Testis (tissue), 3 donors: ENCODE data around the gene SEC63. TPM values are rescaled to one million over a fixed set of nuclear protein-coding genes. Genes with fewer than 3 reads are reported as not detected.

Experiments used
- DNase-seq: peaks from one replicate; pipeline ENCODE4 v3.0.0-alpha.2; 2019
- H3K27ac ChIP-seq, 2 donors: fragments of 200-600 bp; sonication (generic); one replicate each; pipeline ENCODE4 v1.5.1; 2019
- H3K27me3 ChIP-seq: fragments of 200-600 bp; sonication (generic); one replicate; pipeline ENCODE4 v1.5.1; 2019
- H3K36me3 ChIP-seq: fragments of 200-600 bp; sonication (generic); one replicate; pipeline ENCODE4 v1.5.1; 2017; ENCODE audit warnings: low read depth; ENCODE audit errors: missing control alignments
- H3K4me1 ChIP-seq: fragments of 200-600 bp; sonication (generic); one replicate; pipeline ENCODE4 v1.5.1; 2019
- H3K4me3 ChIP-seq, 2 donors: fragments of 200-600 bp; sonication (generic); one replicate each; pipeline ENCODE4 v1.5.1; 2017 to 2019
- H3K9me3 ChIP-seq: fragments of 200-600 bp; sonication (generic); one replicate; pipeline ENCODE4 v1.5.1; 2017
- CTCF ChIP-seq, 3 experiments: fragments of 450-650 bp in 2 of 3; fragments of 200-600 bp in 1 of 3; sonication (generic) in 1 of 3; IDR thresholded peaks; one replicate each; pipeline ENCODE4 v1.5.1; 2016 to 2019; ENCODE audit warnings: antibody characterized with exemption in 3 of 3, mild to moderate bottlenecking in 2 of 3, moderate library complexity in 1 of 3
- POLR2A ChIP-seq: fragments of 450-650 bp; IDR thresholded peaks from one replicate; pipeline ENCODE4 v1.6.1; 2017; ENCODE audit warnings: antibody characterized with exemption, mild to moderate bottlenecking, moderate library complexity
- WGBS, 2 donors: methylation state at CpG; one replicate each; pipeline ENCODE4 v1.1.5; 2018; 5-methylcytosine and 5-hydroxymethylcytosine counted together
- intact Hi-C: fragments of 100-400 bp; cut with DNase I; formaldehyde crosslinking; loops from one replicate; pipeline ENCODE4 v1.15.1; 2023; ENCODE audit warnings: low total_unique reads
- polyA plus RNA-seq: library from polyadenylated mRNA; stranded (reverse); fragments of 350-450 nt; fragmentation: Illumina TruSeq; extraction: RNeasy Lipid Tissue Mini Kit (QIAGEN cat#74804); gene quantifications from one replicate; pipeline ENCODE4 v1.2.3, GENCODE V29; 2014; ENCODE audit warnings: low read depth, low replicate concordance; ENCODE audit not compliant: insufficient read depth
- total RNA-seq, 2 donors: library from RNA; depleted of rRNA; stranded (reverse); fragments of >200 nt; gene quantifications; one replicate each; pipeline ENCODE4 v1.2.3, GENCODE V29; 2016

SEC63 gene
- total and polyA plus RNA-seq, 3 donors from 2014 or later, result 53.4 to 68.1 (median 64.9) TPM

- H3K4me1 ChIP-seq, result peaks cover 22% of the 10 kb centered on the region
- no peak overlapping the region for H3K27ac ChIP-seq
- intact Hi-C loops, result no loop called here
- TF ChIP-seq POLR2A, result no peak
- no peak for TF ChIP-seq CTCF (IDR thresholded peaks at IDR 0.05)
- WGBS, 2 donors, result 41 to 45% methylated on average over 6 of the region's 6 CpGs
- DNase-seq, result peak; percentile 36
- no peaks in the 10 kb centered on the region for H3K36me3 ChIP-seq
- no peaks in the 10 kb centered on the region for H3K9me3 ChIP-seq
- no peaks in the 10 kb centered on the region for H3K27me3 ChIP-seq
- no peak overlapping the region for H3K4me3 ChIP-seq
Measured at GRCh38 chr6:107989166-107990094, 31.4 kb upstream of the SEC63 start.

- Histone ChIP-seq H3K36me3 (no peaks in the 10 kb centered on the region), H3K9me3 (no peaks in the 10 kb centered on the region), H3K4me3 (no peak overlapping the region), H3K27me3 (no peaks in the 10 kb centered on the region), H3K4me1 (peaks cover 22% of the 10 kb centered on the region), H3K27ac (no peak overlapping the region)
- 79 to 84% methylated on average over 3 of the region's 3 CpGs for WGBS, 2 donors
- no peak for DNase-seq
- TF ChIP-seq CTCF (IDR thresholded peaks at IDR 0.05) (no peak), POLR2A (no peak)
- intact Hi-C loops, result no loop called here
Measured at GRCh38 chr6:107988570-107988969, 30.6 kb upstream of the SEC63 start.

- Histone ChIP-seq H3K9me3 (no peaks in the 10 kb centered on the region), H3K4me1 (peaks cover 22% of the 10 kb centered on the region), H3K4me3 (no peak overlapping the region), H3K36me3 (no peaks in the 10 kb centered on the region), H3K27ac (no peak overlapping the region), H3K27me3 (no peaks in the 10 kb centered on the region)
- TF ChIP-seq CTCF (IDR thresholded peaks at IDR 0.05) (no peak), POLR2A (no peak)
- 89 to 95% methylated on average over 3 of the region's 3 CpGs for WGBS, 2 donors
- intact Hi-C loops, result no loop called here
- DNase-seq, result no peak
Measured at GRCh38 chr6:107987805-107988204, 29.8 kb upstream of the SEC63 start.

- no peaks in the 10 kb centered on the region for H3K36me3 ChIP-seq
- intact Hi-C loops, result no loop called here
- H3K4me3 ChIP-seq, result no peak overlapping the region
- peaks cover 14% of the 10 kb centered on the region for H3K4me1 ChIP-seq
- no peak for DNase-seq
- H3K27ac ChIP-seq, result no peak overlapping the region
- TF ChIP-seq POLR2A (no peak), CTCF (IDR thresholded peaks at IDR 0.05) (no peak)
- H3K27me3 ChIP-seq, result no peaks in the 10 kb centered on the region
- 84 to 87% methylated on average over 14 of the region's 14 CpGs for WGBS, 2 donors
- no peaks in the 10 kb centered on the region for H3K9me3 ChIP-seq
Measured at GRCh38 chr6:107985701-107986100, 27.7 kb upstream of the SEC63 start.
